Measurements from ENCODE around the gene CCDC197.

CCDC197 gene

GRCh38 chr14:93964281-93964680 lies 32.8 kb upstream of the CCDC197 start:
- Histone ChIP-seq H3K4me2 (no peak overlapping the region; the same call in 1 of the 2 replicates), H3K4me1 (ENCODE audit: low read depth, poor library complexity, severe bottlenecking) (peaks cover 89% of the 10 kb centered on the region)

GRCh38 chr14:93964820-93965286 lies 32.2 kb upstream of the CCDC197 start:
- Histone ChIP-seq H3K27me3 (ENCODE audit: insufficient read depth, low read depth) (no peaks in the 10 kb centered on the region), H3K4me1 (ENCODE audit: low read depth, poor library complexity, severe bottlenecking) (peaks cover 90% of the 10 kb centered on the region), H3K9ac (no peak overlapping the region), H3K79me2 (ENCODE audit: insufficient read depth, low read depth) (no peaks in the 10 kb centered on the region), H3K36me3 (ENCODE audit: insufficient read depth) (no peaks in the 10 kb centered on the region), H3K27ac (no peak overlapping the region), H2AFZ (ENCODE audit: low read depth) (no peak overlapping the region), H3K4me2 (no peak overlapping the region), H4K20me1 (ENCODE audit: insufficient read depth) (no peaks in the 10 kb centered on the region), H3K4me3 (IDR thresholded peaks at IDR 0.05; ENCODE audit: insufficient read depth, low read depth, low read length) (no peak overlapping the region)
- TF ChIP-seq CTCF (conservative IDR thresholded peaks at IDR 0.05; ENCODE audit: low read depth, low read length) = no peak

More at GRCh38 chr14:93964281-93964680, 32.8 kb upstream of the CCDC197 start:
- no peak overlapping the region for H3K4me3 ChIP-seq (IDR thresholded peaks at IDR 0.05; ENCODE audit: insufficient read depth, low read depth, low read length)
- H3K79me2 ChIP-seq (ENCODE audit: insufficient read depth, low read depth) = no peaks in the 10 kb centered on the region
- no peaks in the 10 kb centered on the region for H3K27me3 ChIP-seq (ENCODE audit: insufficient read depth, low read depth)
- no peak overlapping the region for H3K9ac ChIP-seq
- no peaks in the 10 kb centered on the region for H3K36me3 ChIP-seq (ENCODE audit: insufficient read depth)
- TF ChIP-seq CTCF (conservative IDR thresholded peaks at IDR 0.05; ENCODE audit: low read depth, low read length) = no peak
- H2AFZ ChIP-seq (ENCODE audit: low read depth) = no peak overlapping the region
- no peaks in the 10 kb centered on the region for H4K20me1 ChIP-seq (ENCODE audit: insufficient read depth)
- H3K27ac ChIP-seq = peak overlapping the region; percentile 90; the same call in 1 of the 2 replicates

- TF ChIP-seq CTCF (conservative IDR thresholded peaks at IDR 0.05; ENCODE audit: low read depth, low read length) = no peak
- Histone ChIP-seq H3K36me3 (ENCODE audit: insufficient read depth) (no peaks in the 10 kb centered on the region), H3K27ac (no peak overlapping the region), H3K79me2 (ENCODE audit: insufficient read depth, low read depth) (no peaks in the 10 kb centered on the region), H3K4me2 (no peak overlapping the region), H4K20me1 (ENCODE audit: insufficient read depth) (no peaks in the 10 kb centered on the region), H3K4me1 (ENCODE audit: low read depth, poor library complexity, severe bottlenecking) (peaks cover 90% of the 10 kb centered on the region), H3K27me3 (ENCODE audit: insufficient read depth, low read depth) (no peaks in the 10 kb centered on the region), H2AFZ (ENCODE audit: low read depth) (no peak overlapping the region), H3K4me3 (IDR thresholded peaks at IDR 0.05; ENCODE audit: insufficient read depth, low read depth, low read length) (no peak overlapping the region), H3K9ac (no peak overlapping the region)
Observed at GRCh38 chr14:93965287-93965821, 31.7 kb upstream of the CCDC197 start.

GRCh38 chr14:93965946-93966474 lies 31.1 kb upstream of the CCDC197 start:
- no peak overlapping the region for H3K27ac ChIP-seq
- TF ChIP-seq CTCF (conservative IDR thresholded peaks at IDR 0.05; ENCODE audit: low read depth, low read length) = no peak
- H3K4me2 ChIP-seq = no peak overlapping the region
- no peaks in the 10 kb centered on the region for H4K20me1 ChIP-seq (ENCODE audit: insufficient read depth)
- H3K9ac ChIP-seq = no peak overlapping the region
- H2AFZ ChIP-seq (ENCODE audit: low read depth) = no peak overlapping the region
- no peaks in the 10 kb centered on the region for H3K36me3 ChIP-seq (ENCODE audit: insufficient read depth)
- H3K4me1 ChIP-seq (ENCODE audit: low read depth, poor library complexity, severe bottlenecking) = peaks cover 89% of the 10 kb centered on the region
- H3K79me2 ChIP-seq (ENCODE audit: insufficient read depth, low read depth) = no peaks in the 10 kb centered on the region
- no peak overlapping the region for H3K4me3 ChIP-seq (IDR thresholded peaks at IDR 0.05; ENCODE audit: insufficient read depth, low read depth, low read length)
- no peaks in the 10 kb centered on the region for H3K27me3 ChIP-seq (ENCODE audit: insufficient read depth, low read depth)

Data from KMS-11 (cell line).